ENCODE data around the gene RTL3. TPM values are rescaled to one million over a fixed set of nuclear protein-coding genes. Genes with fewer than 3 reads are reported as not detected.

The RTL3 gene
- total RNA-seq, 2 donors from 2014 or later = not detected

- Histone ChIP-seq H3K36me3 (ENCODE audit: control insufficient read depth, insufficient read depth, low read length) (no peaks in the 10 kb centered on the region), H3K4me3 (ENCODE audit: low read length) (no peak overlapping the region), H3K27ac (ENCODE audit: low read depth, low read length) (no peak overlapping the region), H3K9me3 (ENCODE audit: control insufficient read depth, low read length) (no peaks in the 10 kb centered on the region), H3K9ac (ENCODE audit: extremely low read depth, low read length, poor library complexity, severe bottlenecking) (no peak overlapping the region), H3K4me1 (ENCODE audit: control insufficient read depth, insufficient read depth, low read length) (no peaks in the 10 kb centered on the region), H3K27me3 (ENCODE audit: control insufficient read depth, insufficient read depth, low read length, poor library complexity, severe bottlenecking) (no peaks in the 10 kb centered on the region)
- TF ChIP-seq, protein P1, sequence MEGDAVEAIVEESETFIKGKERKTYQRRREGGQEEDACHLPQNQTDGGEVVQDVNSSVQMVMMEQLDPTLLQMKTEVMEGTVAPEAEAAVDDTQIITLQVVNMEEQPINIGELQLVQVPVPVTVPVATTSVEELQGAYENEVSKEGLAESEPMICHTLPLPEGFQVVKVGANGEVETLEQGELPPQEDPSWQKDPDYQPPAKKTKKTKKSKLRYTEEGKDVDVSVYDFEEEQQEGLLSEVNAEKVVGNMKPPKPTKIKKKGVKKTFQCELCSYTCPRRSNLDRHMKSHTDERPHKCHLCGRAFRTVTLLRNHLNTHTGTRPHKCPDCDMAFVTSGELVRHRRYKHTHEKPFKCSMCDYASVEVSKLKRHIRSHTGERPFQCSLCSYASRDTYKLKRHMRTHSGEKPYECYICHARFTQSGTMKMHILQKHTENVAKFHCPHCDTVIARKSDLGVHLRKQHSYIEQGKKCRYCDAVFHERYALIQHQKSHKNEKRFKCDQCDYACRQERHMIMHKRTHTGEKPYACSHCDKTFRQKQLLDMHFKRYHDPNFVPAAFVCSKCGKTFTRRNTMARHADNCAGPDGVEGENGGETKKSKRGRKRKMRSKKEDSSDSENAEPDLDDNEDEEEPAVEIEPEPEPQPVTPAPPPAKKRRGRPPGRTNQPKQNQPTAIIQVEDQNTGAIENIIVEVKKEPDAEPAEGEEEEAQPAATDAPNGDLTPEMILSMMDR (conservative IDR thresholded peaks at IDR 0.05) = no peak
- no peak for DNase-seq
- Mint-ChIP-seq H3K36me3 (ENCODE audit: low read depth) (no peaks in the 10 kb centered on the region), H3K27me3 (ENCODE audit: insufficient read depth) (no peaks in the 10 kb centered on the region), H3K9me3 (peaks cover 52% of the 10 kb centered on the region), H3K4me3 (no peak overlapping the region), H3K4me1 (no peaks in the 10 kb centered on the region), H3K27ac (no peak overlapping the region)
- WGBS, 2 experiments (ENCODE audit: insufficient coverage in 1 of 2, insufficient read length in 1 of 2) = 93% methylated on average over 2 of the region's 3 CpGs; no CpG with 5 or more reads in 1 of the 2 experiments
Measured at GRCh38 chrX:78661836-78662235, 2.7 kb upstream of the RTL3 start.

- no peaks in the 10 kb centered on the region for H3K4me1 Mint-ChIP-seq
- Histone ChIP-seq H3K4me1 (ENCODE audit: control insufficient read depth, insufficient read depth, low read length) (no peaks in the 10 kb centered on the region), H3K27me3 (ENCODE audit: control insufficient read depth, insufficient read depth, low read length, poor library complexity, severe bottlenecking) (no peaks in the 10 kb centered on the region), H3K4me3 (ENCODE audit: low read length) (no peak overlapping the region), H3K27ac (ENCODE audit: low read depth, low read length) (no peak overlapping the region), H3K36me3 (ENCODE audit: control insufficient read depth, insufficient read depth, low read length) (no peaks in the 10 kb centered on the region), H3K9ac (ENCODE audit: extremely low read depth, low read length, poor library complexity, severe bottlenecking) (no peak overlapping the region), H3K9me3 (ENCODE audit: control insufficient read depth, low read length) (no peaks in the 10 kb centered on the region)
- no peak overlapping the region for H3K27ac Mint-ChIP-seq
- H3K9me3 Mint-ChIP-seq = peaks cover 42% of the 10 kb centered on the region
- no peaks in the 10 kb centered on the region for H3K36me3 Mint-ChIP-seq (ENCODE audit: low read depth)
- TF ChIP-seq, protein P1 (conservative IDR thresholded peaks at IDR 0.05) = no peak
- DNase-seq = no peak
- no peak overlapping the region for H3K4me3 Mint-ChIP-seq
- WGBS, 2 experiments (ENCODE audit: insufficient coverage in 1 of 2, insufficient read length in 1 of 2) = 82% methylated on average over 1 of the region's 2 CpGs; no CpG with 5 or more reads in 1 of the 2 experiments
- no peaks in the 10 kb centered on the region for H3K27me3 Mint-ChIP-seq (ENCODE audit: insufficient read depth)
Measured at GRCh38 chrX:78659955-78660354, 827 bp upstream of the RTL3 start.

DNA sequence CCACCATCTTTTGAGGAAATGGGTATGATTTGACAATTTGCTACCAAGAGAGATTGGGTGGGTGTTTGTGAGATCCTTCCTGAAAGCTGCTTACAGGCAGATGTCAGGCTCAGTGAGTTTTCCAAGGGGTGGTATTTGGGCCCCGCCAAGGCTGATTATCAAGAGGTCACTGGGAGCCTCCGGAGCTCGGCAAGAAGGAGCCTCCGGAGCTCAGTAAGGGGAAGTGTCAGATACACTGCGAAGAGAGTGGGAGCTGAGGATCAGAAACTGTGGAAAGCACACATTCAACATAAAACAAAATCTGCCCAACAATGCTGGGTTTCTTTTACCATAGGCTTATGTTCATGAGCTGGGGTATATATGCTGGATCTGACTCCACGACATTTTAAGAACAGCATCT is 714 bp downstream of the RTL3 start:
- WGBS, 2 experiments (ENCODE audit: insufficient coverage in 1 of 2, insufficient read length in 1 of 2) = 100% methylated on average over 5 of the region's 6 CpGs; no CpG with 5 or more reads in 1 of the 2 experiments
- no peak overlapping the region for H3K9ac ChIP-seq (ENCODE audit: extremely low read depth, low read length, poor library complexity, severe bottlenecking)

More for the DNA sequence above, 714 bp downstream of the RTL3 start:
- no peaks in the 10 kb centered on the region for H3K36me3 Mint-ChIP-seq (ENCODE audit: low read depth)
- Histone ChIP-seq H3K27ac (ENCODE audit: low read depth, low read length) (no peak overlapping the region), H3K9me3 (ENCODE audit: control insufficient read depth, low read length) (no peaks in the 10 kb centered on the region), H3K36me3 (ENCODE audit: control insufficient read depth, insufficient read depth, low read length) (no peaks in the 10 kb centered on the region), H3K4me1 (ENCODE audit: control insufficient read depth, insufficient read depth, low read length) (no peaks in the 10 kb centered on the region), H3K27me3 (ENCODE audit: control insufficient read depth, insufficient read depth, low read length, poor library complexity, severe bottlenecking) (no peaks in the 10 kb centered on the region), H3K4me3 (ENCODE audit: low read length) (no peak overlapping the region)
- peaks cover 42% of the 10 kb centered on the region for H3K9me3 Mint-ChIP-seq
- H3K4me1 Mint-ChIP-seq = no peaks in the 10 kb centered on the region
- no peak for DNase-seq
- no peak overlapping the region for H3K27ac Mint-ChIP-seq
- H3K4me3 Mint-ChIP-seq = no peak overlapping the region
- TF ChIP-seq, protein P1 (conservative IDR thresholded peaks at IDR 0.05) = no peak
- no peaks in the 10 kb centered on the region for H3K27me3 Mint-ChIP-seq (ENCODE audit: insufficient read depth)

All from endodermal cell (in vitro differentiated cells).